Vagina (tissue), 2 donors: ENCODE results near the gene SLC9C1.

Experiments
- CTCF ChIP-seq, 3 experiments: fragments of 450-650 bp in 2 of 3; fragments of 200-600 bp in 1 of 3; sonication (generic) in 1 of 3; IDR thresholded peaks; one replicate each; pipeline ENCODE4 v1.5.1; 2017 to 2019; ENCODE audit warnings: antibody characterized with exemption in 3 of 3, mild to moderate bottlenecking in 2 of 3, moderate library complexity in 2 of 3
- POLR2A ChIP-seq, 2 donors: fragments of 450-650 bp; IDR thresholded peaks; one replicate each; pipeline ENCODE4 v1.6.1; 2017; ENCODE audit warnings: antibody characterized with exemption in 2 of 2, mild to moderate bottlenecking in 2 of 2, moderate library complexity in 2 of 2

- TF ChIP-seq CTCF (IDR thresholded peaks at IDR 0.05) (no peak), POLR2A (IDR thresholded peaks at IDR 0.05) (no peak)
Observed at GRCh38 chr3:112117841-112118571, 176.0 kb downstream of the SLC9C1 start.
